CD4-positive, alpha-beta T cell (primary cell): ENCODE results near the gene N4BP2. TPM values are rescaled to one million over a fixed set of nuclear protein-coding genes. Genes with fewer than 3 reads are reported as not detected.

Experiments used
- ATAC-seq: fragments of 200-7000 bp; cut with Tn5 transposase; one replicate; pipeline ENCODE4 v1.10.0; 2022; ENCODE audit warnings: mild to moderate bottlenecking; ENCODE audit not compliant: poor library complexity
- CTCF ChIA-PET: fragments of 350-600 bp; sonication (Branson Sonifier 250); formaldehyde crosslinking; loops from one replicate; lab custom pipeline; 2021; ENCODE audit warnings: antibody characterized with exemption, inconsistent platforms; lab: Charles Lee
- POLR2A ChIA-PET: fragments of 350-600 bp; sonication (Branson Sonifier 250); formaldehyde crosslinking; loops from one replicate; lab custom pipeline; 2021; ENCODE audit warnings: antibody characterized with exemption, inconsistent platforms; lab: Charles Lee
- DNase-seq, 14 experiments: peaks; one replicate each; pipeline ENCODE4 v3.0.0-alpha.2; 2013 to 2020; ENCODE audit warnings: mixed read lengths in 2 of 14
- H3K27ac ChIP-seq, 2 donors: one replicate each; pipeline versions ENCODE4 v1.5.1 to v1.7.0; 2013; ENCODE audit warnings: low read length in 2 of 2, low read depth in 1 of 2, mild to moderate bottlenecking in 1 of 2
- H3K27me3 ChIP-seq, 2 experiments: 1 replicate in 1 of 2; 2 replicates in 1 of 2; pipeline versions ENCODE4 v1.6.1 to v1.7.0; 2013; ENCODE audit warnings: low read length in 2 of 2, control low read depth in 1 of 2, mild to moderate bottlenecking in 1 of 2, moderate library complexity in 1 of 2; ENCODE audit not compliant: insufficient read depth in 2 of 2, control insufficient read depth in 1 of 2
- H3K36me3 ChIP-seq: one replicate; pipeline ENCODE4 v1.6.1; 2013; ENCODE audit warnings: low read length, control low read depth; ENCODE audit not compliant: insufficient read depth
- H3K4me1 ChIP-seq: one replicate; pipeline ENCODE4 v1.6.1; 2013; ENCODE audit warnings: low read length, control low read depth; ENCODE audit not compliant: insufficient read depth
- H3K4me3 ChIP-seq: one replicate; pipeline ENCODE4 v1.5.1; 2013; ENCODE audit warnings: mild to moderate bottlenecking, low read length, moderate library complexity
- H3K9me3 ChIP-seq, 2 experiments: 1 replicate in 1 of 2; 2 replicates in 1 of 2; pipeline versions ENCODE4 v1.6.1 to v1.7.0; 2013; ENCODE audit warnings: low read length in 2 of 2, mild to moderate bottlenecking in 2 of 2, control low read depth in 1 of 2, moderate library complexity in 1 of 2; ENCODE audit not compliant: control insufficient read depth in 1 of 2, insufficient read depth in 1 of 2
- H3K27ac Mint-ChIP-seq: one replicate; pipeline ENCODE4 v1.8.0; 2020; ENCODE audit warnings: mixed read lengths
- H3K27me3 Mint-ChIP-seq: one replicate; pipeline ENCODE4 v1.8.0; 2021; ENCODE audit warnings: mixed read lengths
- H3K36me3 Mint-ChIP-seq: one replicate; pipeline ENCODE4 v1.8.0; 2021; ENCODE audit warnings: low read depth, mixed read lengths
- H3K4me1 Mint-ChIP-seq: one replicate; pipeline ENCODE4 v1.8.0; 2021; ENCODE audit warnings: low read depth, mixed read lengths
- H3K4me3 Mint-ChIP-seq: one replicate; pipeline ENCODE4 v1.8.0; 2020; ENCODE audit warnings: mild to moderate bottlenecking, mixed read lengths
- H3K9me3 Mint-ChIP-seq: one replicate; pipeline ENCODE4 v1.8.0; 2020; ENCODE audit warnings: mixed read lengths
- CTCF ChIP-seq: fragments of 200-600 bp; IDR thresholded peaks from one replicate; pipeline ENCODE4 v1.8.0; 2022; ENCODE audit warnings: antibody characterized with exemption, mild to moderate bottlenecking
- intact Hi-C, 2 experiments: fragments of 100-400 bp; cut with DNase I in 1 of 2; cut with micrococcal nuclease in 1 of 2; formaldehyde crosslinking; loops; one replicate each; pipeline versions ENCODE4 v1.15.1 to v1.9.0; 2023 to 2025; cut with DNase I, micrococcal nuclease
- total RNA-seq, 174 experiments: library from RNA in 2 of 174; stranded (reverse) in 2 of 174; gene quantifications; one replicate each; pipeline ENCODE4 v1.2.3 and lab custom pipeline; 2021 to 2026

Gene N4BP2
- total RNA-seq, 2 experiments from 2014 or later = 21.7 to 25.2 TPM

- H3K9me3 ChIP-seq = no peaks in the 10 kb centered on the region
Measured at GRCh38 chr4:40182001-40182400, 125.4 kb downstream of the N4BP2 start.

GRCh38 chr4:40182954-40183353 is 126.3 kb downstream of the N4BP2 start:
- intact Hi-C loops = no loop called here
- H3K4me1 Mint-ChIP-seq = peaks cover 42% of the 10 kb centered on the region
- peaks cover 11% of the 10 kb centered on the region for H3K4me1 ChIP-seq

More at GRCh38 chr4:40182001-40182400, 125.4 kb downstream of the N4BP2 start:
- no peak for ATAC-seq
- no peak overlapping the region for H3K4me3 Mint-ChIP-seq
- H3K4me3 ChIP-seq = no peak overlapping the region
- intact Hi-C loops = no loop called here
- DNase-seq = no peak
- no peaks in the 10 kb centered on the region for H3K36me3 Mint-ChIP-seq
- ChIA-PET POLR2A (interaction anchor here (1.0 to 1.2 kb wide), 2 partner anchors 10 to 25 kb away, joined by 4 to 5 read pairs; no protein-coding TSS in a partner anchor), CTCF (no interaction called here)
- no peaks in the 10 kb centered on the region for H3K27me3 Mint-ChIP-seq
- H3K27ac ChIP-seq = no peak overlapping the region
- no peaks in the 10 kb centered on the region for H3K36me3 ChIP-seq
- no peaks in the 10 kb centered on the region for H3K9me3 Mint-ChIP-seq
- H3K27ac Mint-ChIP-seq = no peak overlapping the region
- no peak for TF ChIP-seq CTCF
- H3K4me1 Mint-ChIP-seq = peaks cover 35% of the 10 kb centered on the region
- peaks cover 11% of the 10 kb centered on the region for H3K4me1 ChIP-seq
- no peaks in the 10 kb centered on the region for H3K27me3 ChIP-seq

GRCh38 chr4:40183615-40184411 is 127.2 kb downstream of the N4BP2 start:
- Histone ChIP-seq H3K4me3 (no peak overlapping the region), H3K36me3 (no peaks in the 10 kb centered on the region), H3K27me3 (no peaks in the 10 kb centered on the region), H3K9me3 (no peaks in the 10 kb centered on the region), H3K4me1 (peaks cover 16% of the 10 kb centered on the region), H3K27ac (no peak overlapping the region)
- intact Hi-C loops = no loop called here
- Mint-ChIP-seq H3K27me3 (no peaks in the 10 kb centered on the region), H3K9me3 (no peaks in the 10 kb centered on the region), H3K27ac (peak overlapping the region; percentile 30), H3K4me1 (peaks cover 43% of the 10 kb centered on the region), H3K36me3 (no peaks in the 10 kb centered on the region), H3K4me3 (peak overlapping the region; percentile 30)
- CTCF ChIA-PET = interaction anchor here (1.0 to 2.1 kb wide), 3 partner anchors 129 to 142 kb away, joined by 3 to 7 read pairs (median 3); no protein-coding TSS in a partner anchor
- DNase-seq (peak in 2 of 14 experiments; percentile 23 to 35), ATAC-seq (no peak)
- no peak for TF ChIP-seq CTCF
- POLR2A ChIA-PET = interaction anchor here (0.8 to 5.5 kb wide), 3 partner anchors 9 to 39 kb away, joined by 3 to 35 read pairs (median 4); partner anchors contain the start of gene RHOH

More at GRCh38 chr4:40182954-40183353, 126.3 kb downstream of the N4BP2 start:
- H3K27ac Mint-ChIP-seq = no peak overlapping the region
- DNase-seq = no peak
- Histone ChIP-seq H3K27ac (no peak overlapping the region), H3K27me3 (no peaks in the 10 kb centered on the region), H3K36me3 (no peaks in the 10 kb centered on the region), H3K4me3 (no peak overlapping the region), H3K9me3 (no peaks in the 10 kb centered on the region)
- ChIA-PET CTCF (interaction anchor here (2.1 kb wide), 1 partner anchor 143 kb away, joined by 7 read pairs; no protein-coding TSS in a partner anchor), POLR2A (interaction anchor here (1.2 to 5.5 kb wide), 3 partner anchors 9 to 40 kb away, joined by 3 to 35 read pairs (median 4); partner anchors contain the start of gene RHOH)
- no peak overlapping the region for H3K4me3 Mint-ChIP-seq
- no peak for ATAC-seq
- TF ChIP-seq CTCF = no peak
- no peaks in the 10 kb centered on the region for H3K36me3 Mint-ChIP-seq
- H3K9me3 Mint-ChIP-seq = no peaks in the 10 kb centered on the region
- H3K27me3 Mint-ChIP-seq = no peaks in the 10 kb centered on the region
